H9 (cell line): Measurements from ENCODE around the gene HVCN1. TPM values are rescaled to one million over a fixed set of nuclear protein-coding genes. Genes with fewer than 3 reads are reported as not detected.

Experiments
- DNase-seq: peaks from one replicate; pipeline ENCODE4 v3.0.0-alpha.2; 2017
- H2AFZ ChIP-seq: one replicate; pipeline ENCODE4 v1.6.1; 2013; ENCODE audit warnings: mild to moderate bottlenecking, low read length, control low read depth, moderate library complexity
- H2AK5ac ChIP-seq: 2 replicates; pipeline ENCODE4 v1.6.1; 2013; ENCODE audit warnings: low read length, control low read depth, mixed read lengths; ENCODE audit not compliant: insufficient read length
- H2BK120ac ChIP-seq: one replicate; pipeline ENCODE4 v1.6.1; 2013; ENCODE audit warnings: low read depth, mild to moderate bottlenecking, low read length, control low read depth, inconsistent platforms; ENCODE audit not compliant: poor library complexity, severe bottlenecking
- H2BK12ac ChIP-seq: 2 replicates; pipeline ENCODE4 v1.6.1; 2013; ENCODE audit warnings: low read length, control low read depth, mixed read lengths, low read depth; ENCODE audit not compliant: insufficient read length
- H2BK15ac ChIP-seq: 2 replicates; pipeline ENCODE4 v1.6.1; 2013; ENCODE audit warnings: low read depth, low read length, control low read depth
- H2BK20ac ChIP-seq: one replicate; pipeline ENCODE4 v1.6.1; 2013; ENCODE audit warnings: low read depth, mild to moderate bottlenecking, low read length, control low read depth, inconsistent platforms; ENCODE audit not compliant: poor library complexity, severe bottlenecking
- H2BK5ac ChIP-seq: 2 replicates; pipeline ENCODE4 v1.6.1; 2013; ENCODE audit warnings: low read length, control low read depth, mixed read lengths; ENCODE audit not compliant: insufficient read length
- H3K14ac ChIP-seq: 2 replicates; pipeline ENCODE4 v1.6.1; 2013; ENCODE audit warnings: low read length, control low read depth; ENCODE audit not compliant: insufficient read depth
- H3K18ac ChIP-seq: 2 replicates; pipeline ENCODE4 v1.6.1; 2013; ENCODE audit warnings: low read depth, mild to moderate bottlenecking, mixed read lengths, low read length, control low read depth; ENCODE audit not compliant: insufficient read length
- H3K23ac ChIP-seq: 2 replicates; pipeline ENCODE4 v1.6.1; 2013; ENCODE audit warnings: low read length, control low read depth, mixed read lengths, low read depth; ENCODE audit not compliant: insufficient read length
- H3K23me2 ChIP-seq: 2 replicates; pipeline ENCODE4 v1.6.1; 2013; ENCODE audit warnings: low read depth, mild to moderate bottlenecking, mixed read lengths, low read length, control low read depth; ENCODE audit not compliant: insufficient read length, poor library complexity, severe bottlenecking
- H3K27ac ChIP-seq: 2 replicates; pipeline ENCODE4 v1.5.1; 2013; ENCODE audit warnings: low read length, control low read depth, mixed read lengths, low read depth; ENCODE audit not compliant: insufficient read length
- H3K27me3 ChIP-seq: 2 replicates; pipeline ENCODE4 v1.6.1; 2013; ENCODE audit warnings: low read length, control low read depth, inconsistent platforms; ENCODE audit not compliant: insufficient read depth
- H3K4ac ChIP-seq: 2 replicates; pipeline ENCODE4 v1.6.1; 2013; ENCODE audit warnings: low read depth, mild to moderate bottlenecking, control low read depth, inconsistent platforms, low read length, moderate library complexity
- H3K4me1 ChIP-seq: 2 replicates; pipeline ENCODE4 v1.6.1; 2013; ENCODE audit warnings: low read length, control low read depth, inconsistent platforms; ENCODE audit not compliant: insufficient read depth
- H3K4me2 ChIP-seq: 2 replicates; pipeline ENCODE4 v1.6.1; 2013; ENCODE audit warnings: low read length, control low read depth, mixed read lengths; ENCODE audit not compliant: insufficient read length, insufficient read depth
- H3K56ac ChIP-seq: 2 replicates; pipeline ENCODE4 v1.6.1; 2013; ENCODE audit warnings: low read depth, mild to moderate bottlenecking, mixed read lengths, low read length, control low read depth; ENCODE audit not compliant: insufficient read length
- H3K79me1 ChIP-seq: 2 replicates; pipeline ENCODE4 v1.6.1; 2013; ENCODE audit warnings: low read depth, mild to moderate bottlenecking, moderate library complexity, low read length, control low read depth, inconsistent platforms; ENCODE audit not compliant: insufficient read depth, poor library complexity, severe bottlenecking
- H3K79me2 ChIP-seq: 2 replicates; pipeline ENCODE4 v1.6.1; 2013; ENCODE audit warnings: low read length, control low read depth, inconsistent platforms; ENCODE audit not compliant: insufficient read depth
- H3K9ac ChIP-seq: 2 replicates; pipeline ENCODE4 v1.6.1; 2013; ENCODE audit warnings: low read length, control low read depth, mixed read lengths; ENCODE audit not compliant: insufficient read length; ENCODE audit errors: extremely low read depth
- H3K9me3 ChIP-seq: one replicate; pipeline ENCODE4 v1.6.1; 2013; ENCODE audit warnings: low read depth, low read length, inconsistent platforms; ENCODE audit not compliant: control insufficient read depth
- H3T11ph ChIP-seq: one replicate; pipeline ENCODE4 v1.6.1; 2013; ENCODE audit warnings: mild to moderate bottlenecking, low read length, control low read depth, inconsistent platforms
- H4K20me1 ChIP-seq: one replicate; pipeline ENCODE4 v1.6.1; 2013; ENCODE audit not compliant: control insufficient read depth, insufficient read length, insufficient read depth
- H4K5ac ChIP-seq: 2 replicates; pipeline ENCODE4 v1.6.1; 2013; ENCODE audit warnings: low read depth, mild to moderate bottlenecking, mixed read lengths, low read length, control low read depth; ENCODE audit not compliant: insufficient read length
- H4K8ac ChIP-seq: replicated peaks from 2 replicates; pipeline ENCODE4 v1.6.1; 2013; ENCODE audit warnings: low read length, control low read depth, mixed read lengths, low read depth; ENCODE audit not compliant: insufficient read length
- H4K91ac ChIP-seq: 2 replicates; pipeline ENCODE4 v1.6.1; 2013; ENCODE audit warnings: low read depth, mild to moderate bottlenecking, moderate library complexity, mixed read lengths, low read length, control low read depth; ENCODE audit not compliant: insufficient read length
- H3K27ac Mint-ChIP-seq, 3 experiments: 2 replicates in 2 of 3; 3 replicates in 1 of 3; pipeline ENCODE4 v1.8.0; 2020 to 2021; ENCODE audit warnings: mixed read lengths in 3 of 3, mild to moderate bottlenecking in 1 of 3, moderate library complexity in 1 of 3
- H3K27me3 Mint-ChIP-seq: 2 replicates; pipeline ENCODE4 v1.8.0; 2021; ENCODE audit warnings: low read depth, mild to moderate bottlenecking, moderate library complexity, mixed read lengths
- H3K36me3 Mint-ChIP-seq, 3 experiments: 2 replicates in 2 of 3; 3 replicates in 1 of 3; pipeline ENCODE4 v1.8.0; 2020 to 2021; ENCODE audit warnings: low read depth in 3 of 3, mixed read lengths in 3 of 3; ENCODE audit not compliant: insufficient read depth in 1 of 3
- H3K4me1 Mint-ChIP-seq, 2 experiments: 2 replicates each; pipeline ENCODE4 v1.8.0; 2020; ENCODE audit warnings: mixed read lengths in 2 of 2
- H3K4me3 Mint-ChIP-seq, 2 experiments: 2 replicates in 1 of 2; 3 replicates in 1 of 2; pipeline ENCODE4 v1.8.0; 2020 to 2021; ENCODE audit warnings: mild to moderate bottlenecking in 2 of 2, mixed read lengths in 2 of 2, moderate library complexity in 1 of 2
- H3K9me3 Mint-ChIP-seq, 2 experiments: 2 replicates in 1 of 2; 3 replicates in 1 of 2; pipeline ENCODE4 v1.8.0; 2020; ENCODE audit warnings: mild to moderate bottlenecking in 2 of 2, mixed read lengths in 2 of 2, moderate library complexity in 1 of 2
- WGBS: extraction: QIAGEN DNeasy Blood & Tissue Kit; methylation state at CpG from one replicate; pipeline ENCODE4 v1.1.7; 2013; ENCODE audit warnings: missing lambda C conversion rate, low lambda C conversion rate, mixed read lengths; ENCODE audit not compliant: insufficient read length; ENCODE audit errors: extremely low coverage; 5-methylcytosine and 5-hydroxymethylcytosine counted together
- total RNA-seq: library from RNA; stranded (reverse); gene quantifications from 2 replicates; pipeline ENCODE4 v1.2.1, GENCODE V29; 2021
- TF ChIP-seq, protein P1 (sequence below): fragments of 200-600 bp; sonication (generic); conservative IDR thresholded peaks from 3 replicates; pipeline ENCODE4 v1.8.0; 2021; ENCODE audit warnings: antibody characterized with exemption, mild to moderate bottlenecking

The HVCN1 gene
- total RNA-seq, 1 experiment from 2014 or later = 5.2 TPM

DNA sequence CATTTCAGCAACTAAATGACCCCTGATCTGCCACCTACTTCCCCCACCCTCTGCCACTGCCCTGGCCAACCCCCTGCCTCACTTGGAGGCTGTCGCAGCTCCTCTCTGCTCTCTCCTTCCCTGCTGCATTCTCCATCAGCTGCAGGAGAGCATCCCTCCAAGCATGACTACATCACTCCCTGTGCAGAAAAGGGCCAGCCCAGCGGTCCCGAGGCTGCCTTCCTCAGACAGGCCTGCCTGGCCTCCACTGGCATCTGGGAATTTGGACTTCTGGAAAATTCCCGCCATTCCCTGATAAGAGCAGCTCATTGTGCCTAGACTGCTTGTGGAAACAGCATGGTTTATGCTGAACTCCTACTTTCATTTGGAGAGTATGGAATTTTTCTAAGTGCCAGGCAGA lies 12.7 kb downstream of the HVCN1 start:
- H3T11ph ChIP-seq = no peak overlapping the region
- H2BK5ac ChIP-seq = no peak overlapping the region
- H3K4me2 ChIP-seq = no peak overlapping the region
- no peak overlapping the region for H3K18ac ChIP-seq
- no peak overlapping the region for H3K27ac ChIP-seq
- H3K4me1 ChIP-seq = no peaks in the 10 kb centered on the region
- no peak overlapping the region for H2BK12ac ChIP-seq
- no peaks in the 10 kb centered on the region for H4K20me1 ChIP-seq
- peaks cover 0 to 4% (median 0%) of the 10 kb centered on the region in 3 experiments; a peak in 2 of 7 replicates for H3K36me3 Mint-ChIP-seq
- H3K27me3 ChIP-seq = no peaks in the 10 kb centered on the region
- TF ChIP-seq, protein P1, sequence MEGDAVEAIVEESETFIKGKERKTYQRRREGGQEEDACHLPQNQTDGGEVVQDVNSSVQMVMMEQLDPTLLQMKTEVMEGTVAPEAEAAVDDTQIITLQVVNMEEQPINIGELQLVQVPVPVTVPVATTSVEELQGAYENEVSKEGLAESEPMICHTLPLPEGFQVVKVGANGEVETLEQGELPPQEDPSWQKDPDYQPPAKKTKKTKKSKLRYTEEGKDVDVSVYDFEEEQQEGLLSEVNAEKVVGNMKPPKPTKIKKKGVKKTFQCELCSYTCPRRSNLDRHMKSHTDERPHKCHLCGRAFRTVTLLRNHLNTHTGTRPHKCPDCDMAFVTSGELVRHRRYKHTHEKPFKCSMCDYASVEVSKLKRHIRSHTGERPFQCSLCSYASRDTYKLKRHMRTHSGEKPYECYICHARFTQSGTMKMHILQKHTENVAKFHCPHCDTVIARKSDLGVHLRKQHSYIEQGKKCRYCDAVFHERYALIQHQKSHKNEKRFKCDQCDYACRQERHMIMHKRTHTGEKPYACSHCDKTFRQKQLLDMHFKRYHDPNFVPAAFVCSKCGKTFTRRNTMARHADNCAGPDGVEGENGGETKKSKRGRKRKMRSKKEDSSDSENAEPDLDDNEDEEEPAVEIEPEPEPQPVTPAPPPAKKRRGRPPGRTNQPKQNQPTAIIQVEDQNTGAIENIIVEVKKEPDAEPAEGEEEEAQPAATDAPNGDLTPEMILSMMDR = no peak
- no peaks in the 10 kb centered on the region for H3K79me2 ChIP-seq
- peaks cover 4 to 5% of the 10 kb centered on the region in 2 experiments for H3K4me1 Mint-ChIP-seq
- no peak overlapping the region for H2BK20ac ChIP-seq
- H2AFZ ChIP-seq = no peak overlapping the region
- H3K56ac ChIP-seq = no peak overlapping the region
- H2BK120ac ChIP-seq = no peak overlapping the region
- no peaks in the 10 kb centered on the region for H3K79me1 ChIP-seq
- no peak overlapping the region for H3K4ac ChIP-seq
- H4K8ac ChIP-seq = no peak overlapping the region
- no peak overlapping the region for H3K9ac ChIP-seq
- peak overlapping the region in 1 of 3 experiments; percentile 34; a peak in 1 of 7 replicates for H3K27ac Mint-ChIP-seq
- no CpG with 5 or more reads among the region's 4 CpGs for WGBS
- peaks cover 0 to 3% of the 10 kb centered on the region in 2 experiments; a peak in 2 of 5 replicates for H3K9me3 Mint-ChIP-seq
- no peak overlapping the region for H4K91ac ChIP-seq
- no peak overlapping the region for H2BK15ac ChIP-seq
- no peak overlapping the region for H4K5ac ChIP-seq
- no peaks in the 10 kb centered on the region for H3K9me3 ChIP-seq
- H3K27me3 Mint-ChIP-seq = no peaks in the 10 kb centered on the region
- no peak overlapping the region for H3K14ac ChIP-seq
- no peak for DNase-seq
- no peak overlapping the region for H3K4me3 Mint-ChIP-seq
- H2AK5ac ChIP-seq = no peak overlapping the region
- H3K23ac ChIP-seq = no peak overlapping the region
- no peaks in the 10 kb centered on the region for H3K23me2 ChIP-seq
